Cortex of kidney (tissue), 1 donor: Measurements from ENCODE around the gene OR10A3.

Experiments used
- DNase-seq: peaks from one replicate; lab custom pipeline; 2025; lab: John Stamatoyannopoulos, UW

Gene OR10A3

DNA sequence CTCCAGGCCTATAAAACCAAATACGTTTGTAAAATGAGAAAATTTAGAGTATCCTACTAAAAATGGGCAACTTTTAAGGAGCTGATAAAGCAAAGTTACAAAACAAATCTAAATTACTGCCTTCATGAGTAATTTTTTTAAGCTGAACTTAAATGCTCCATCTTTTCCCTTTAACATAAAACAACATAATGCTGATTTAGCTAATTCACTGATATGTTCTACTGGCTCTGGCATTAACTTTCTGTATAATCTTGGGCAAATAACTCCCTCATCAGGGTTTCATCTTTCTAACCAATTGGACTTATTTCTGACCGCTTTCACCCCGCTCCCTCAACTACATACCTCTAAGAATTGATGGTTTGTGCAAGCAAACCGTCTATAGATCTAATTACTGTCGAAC is 362 bp downstream of the OR10A3 start:
- no peak for DNase-seq

DNA sequence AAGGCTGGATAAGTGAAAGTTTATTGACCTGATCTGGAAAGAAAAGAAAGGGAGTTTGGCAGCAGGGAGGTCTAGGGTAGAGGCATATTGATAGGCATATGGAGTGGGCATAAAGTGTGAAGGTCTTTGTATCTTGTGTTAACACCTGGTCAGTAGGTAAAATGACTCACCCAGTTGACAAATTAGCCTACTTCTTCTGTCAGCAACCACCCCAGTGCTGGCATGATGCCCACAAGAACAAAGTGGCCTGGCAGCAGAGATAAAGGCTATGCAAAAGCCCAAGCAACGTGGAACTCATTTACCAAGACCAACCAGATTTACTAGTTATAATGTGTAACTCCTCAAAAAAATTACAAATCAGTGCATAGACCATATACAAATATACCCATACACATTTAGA is 4.9 kb downstream of the OR10A3 start:
- DNase-seq: no peak

DNA sequence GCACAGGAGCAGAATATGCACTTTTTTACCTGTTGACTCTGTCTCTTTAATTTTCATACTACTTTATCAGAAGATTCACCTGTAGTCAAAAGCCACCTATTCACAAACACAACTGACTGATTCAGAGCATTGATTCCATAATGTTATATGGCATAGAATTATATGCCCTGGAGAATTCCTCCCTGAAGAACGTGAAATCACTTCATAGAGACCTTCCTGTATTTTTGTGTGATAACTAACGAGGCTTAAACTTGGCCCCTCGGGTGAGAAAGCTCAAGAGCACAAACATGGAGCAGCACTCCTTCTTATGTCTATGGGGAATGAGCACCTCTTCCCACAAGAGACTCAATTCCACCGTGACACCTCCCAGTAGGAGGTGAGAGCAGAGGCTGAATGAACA is 10.3 kb downstream of the OR10A3 start, which contains the start of gene OR10A6:
Gene OR10A6, minus strand, starts transcription at position 101 of the 400 bp plus-strand sequence. CDS start 2,606 bp downstream, outside the sequence.
- DNase-seq: no peak

DNA sequence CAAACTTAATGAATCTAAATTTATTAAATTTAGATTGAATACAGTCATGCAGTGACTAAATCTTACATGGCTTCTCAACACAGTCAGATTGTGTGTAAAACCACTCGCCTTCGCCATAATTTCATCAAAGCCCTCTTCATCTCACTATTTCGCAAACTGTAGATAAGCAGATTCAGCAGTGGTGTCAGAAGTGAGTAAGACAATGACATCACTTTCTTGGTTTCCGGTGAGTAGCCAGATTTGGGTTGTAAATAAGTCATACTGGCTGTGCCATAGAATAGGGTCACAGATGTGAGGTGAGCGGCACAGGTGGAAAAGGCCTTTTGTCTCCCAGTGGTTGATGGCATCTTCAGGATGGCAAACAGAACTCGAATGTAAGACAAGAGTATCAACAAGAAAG is 13.9 kb downstream of the OR10A3 start:
- DNase-seq: no peak

DNA sequence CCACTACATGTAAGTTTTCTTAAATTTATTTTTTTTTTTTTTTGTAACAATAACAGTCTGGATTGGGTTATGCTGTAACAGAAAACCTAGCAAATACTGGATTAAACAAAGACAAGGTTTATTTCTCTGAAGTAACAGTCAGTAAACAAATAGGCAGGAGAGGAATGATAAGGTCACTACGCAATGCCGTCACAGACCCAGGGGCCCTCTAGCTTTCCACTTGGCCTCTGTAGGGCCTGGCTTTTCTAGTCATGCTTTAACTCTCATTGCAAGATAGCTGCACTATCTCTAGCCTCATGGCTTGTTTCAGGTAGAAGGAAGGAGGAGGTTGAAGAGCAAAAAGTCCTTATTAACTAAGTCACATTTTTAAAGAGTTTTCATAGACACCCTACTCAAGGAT is 17.0 kb downstream of the OR10A3 start:
- no peak for DNase-seq

DNA sequence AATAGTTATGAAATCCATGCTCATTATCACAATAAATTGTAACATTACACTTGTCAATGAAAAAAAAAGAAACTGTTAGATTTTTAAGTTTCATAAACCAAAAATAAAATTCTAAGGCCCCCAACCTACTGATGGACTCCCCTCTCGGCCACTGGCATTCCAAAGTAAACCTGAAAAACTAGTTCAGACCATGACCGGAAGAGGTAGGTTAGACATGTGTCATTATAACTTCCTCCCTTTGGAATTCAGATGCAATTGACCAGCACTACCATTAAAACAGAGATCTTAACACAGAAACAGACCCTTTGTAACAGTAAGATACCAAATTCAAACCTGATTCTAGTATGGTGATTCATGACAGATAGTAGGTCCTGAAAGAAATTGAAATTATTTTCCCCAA is 23.4 kb downstream of the OR10A3 start:
- no peak for DNase-seq

DNA sequence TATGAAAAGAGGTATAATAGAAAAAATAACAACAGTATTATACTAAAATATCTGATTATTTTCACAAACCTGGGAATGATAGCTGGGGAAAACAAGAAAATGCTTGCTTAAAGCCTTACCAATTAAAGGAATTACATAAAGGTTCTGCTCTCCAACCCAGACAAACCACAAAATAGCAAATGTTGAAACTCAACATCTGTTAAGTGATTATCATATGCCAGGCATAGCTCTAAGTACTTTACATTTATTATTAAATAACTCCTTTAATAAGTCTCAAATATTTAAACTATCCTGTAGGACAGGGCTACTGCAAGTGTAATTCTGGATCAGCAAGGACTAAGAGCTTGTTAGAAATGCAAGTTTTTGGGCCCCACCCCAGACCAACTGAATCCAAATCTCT is 30.5 kb downstream of the OR10A3 start:
- DNase-seq: no peak

DNA sequence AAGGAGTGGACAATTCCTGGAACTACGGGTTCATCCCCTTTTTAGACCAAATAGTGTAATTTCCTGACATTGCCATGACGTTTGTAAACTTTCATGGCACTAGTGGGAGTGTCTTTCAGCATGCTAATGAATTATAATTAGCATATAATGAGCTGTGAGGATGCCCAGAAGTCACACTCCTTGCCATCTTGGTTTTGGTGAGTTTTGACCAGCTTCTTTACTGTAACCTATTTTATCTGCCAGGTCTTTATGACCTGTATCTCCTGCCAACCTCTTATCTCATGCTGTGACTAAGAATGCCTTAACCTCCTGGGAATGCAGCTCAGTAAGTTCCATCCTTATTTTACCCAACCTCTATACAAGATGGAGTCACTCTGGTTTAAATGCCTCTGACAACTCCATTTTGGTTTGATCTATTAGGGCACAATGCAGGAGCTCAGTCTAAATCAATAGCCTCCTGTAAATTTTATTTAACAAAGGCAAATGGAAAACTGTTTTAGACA is 31.2 kb downstream of the OR10A3 start:
- DNase-seq: no peak

DNA sequence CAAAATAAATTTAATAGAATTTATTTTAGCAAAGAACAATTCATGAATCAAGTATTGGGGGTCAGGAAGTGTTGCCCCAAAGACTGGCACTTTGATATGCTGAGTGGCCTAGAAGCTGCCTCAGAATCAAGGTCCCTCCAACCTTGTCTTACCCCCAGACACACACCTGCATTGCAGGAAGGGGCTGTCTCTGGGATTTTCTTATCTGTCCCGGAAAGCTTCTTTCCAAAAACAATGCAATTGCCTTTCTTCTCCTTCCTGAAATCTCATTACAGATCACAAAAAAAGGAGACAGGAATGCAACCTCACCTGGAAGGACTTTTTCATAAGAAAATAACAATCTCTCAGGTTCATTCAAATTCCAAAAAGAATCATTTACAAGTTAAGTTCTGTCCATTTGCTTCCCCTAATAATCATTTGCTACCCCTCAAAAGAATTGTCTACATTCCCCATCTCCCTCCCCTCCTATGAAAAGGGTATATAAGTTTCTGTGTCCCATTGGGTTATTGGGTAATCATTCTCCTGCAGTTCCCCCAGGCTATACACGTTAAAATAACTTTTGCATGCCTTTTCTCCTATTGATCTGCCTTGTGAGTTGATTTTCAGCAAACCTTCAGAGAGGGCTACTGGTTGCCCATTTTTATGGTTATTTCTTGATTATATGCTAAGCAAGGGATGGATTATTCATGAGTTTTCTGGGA is 31.8 kb downstream of the OR10A3 start:
- no peak for DNase-seq

DNA sequence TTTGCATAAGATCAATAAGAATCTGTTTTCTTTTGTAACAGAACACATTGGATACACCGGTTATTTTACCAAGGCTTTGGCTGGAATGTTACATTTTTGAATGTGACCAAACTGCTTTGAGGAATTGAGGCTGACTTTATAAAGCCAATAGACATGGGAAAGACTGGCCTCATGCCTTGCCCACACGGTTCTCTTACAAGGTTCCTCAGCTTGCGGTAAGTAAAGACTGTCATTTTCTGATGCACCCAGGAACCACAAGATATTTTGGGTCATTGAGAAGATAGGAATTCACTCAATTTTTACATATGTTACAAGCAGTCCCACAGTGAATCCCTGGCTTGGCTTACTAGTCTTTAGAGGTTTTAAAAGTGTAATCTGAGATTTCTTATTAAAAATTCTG is 34.4 kb downstream of the OR10A3 start:
- no peak for DNase-seq

DNA sequence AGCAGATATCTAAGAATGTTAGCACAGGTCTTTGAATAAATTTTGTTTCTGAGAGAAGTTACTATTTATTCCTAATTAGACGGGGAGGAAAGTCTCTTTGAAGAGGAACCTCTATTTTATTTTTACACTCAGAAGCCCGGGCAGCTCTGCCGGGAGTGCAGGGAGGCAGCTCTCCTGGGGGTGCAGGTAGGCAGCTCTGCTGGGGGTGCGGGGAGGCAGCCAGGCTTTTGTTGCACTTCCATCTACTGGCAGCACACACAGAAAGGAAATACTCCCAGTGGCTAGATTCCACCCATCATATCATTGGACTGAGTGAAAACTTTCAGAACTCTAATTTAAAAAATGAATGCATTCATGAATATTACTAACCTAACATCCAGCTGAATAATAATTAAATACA is 35.0 kb downstream of the OR10A3 start:
- no peak for DNase-seq

DNA sequence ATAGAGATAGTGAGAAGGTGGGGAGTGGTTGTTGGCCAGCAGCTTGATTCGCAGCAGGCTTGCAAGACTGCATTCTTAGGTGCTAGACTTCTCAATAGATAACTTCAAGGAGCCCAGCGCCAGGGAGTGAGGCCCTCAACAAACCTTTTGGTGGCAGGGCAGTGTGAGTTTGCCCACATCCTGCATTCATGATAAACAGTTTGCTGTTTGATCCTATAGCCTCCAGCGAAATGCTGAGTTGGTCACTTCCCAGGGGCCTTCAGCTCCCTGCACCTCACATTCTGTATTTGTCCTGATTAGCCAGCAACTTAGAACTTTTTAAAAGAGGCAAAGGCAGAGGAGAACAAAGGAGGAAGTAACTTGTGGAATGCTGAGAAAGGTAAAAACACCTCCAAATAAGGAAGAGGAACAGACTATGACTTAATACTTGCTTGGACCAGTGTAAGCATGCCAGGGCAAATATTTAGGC is 35.5 kb downstream of the OR10A3 start:
- DNase-seq: no peak

DNA sequence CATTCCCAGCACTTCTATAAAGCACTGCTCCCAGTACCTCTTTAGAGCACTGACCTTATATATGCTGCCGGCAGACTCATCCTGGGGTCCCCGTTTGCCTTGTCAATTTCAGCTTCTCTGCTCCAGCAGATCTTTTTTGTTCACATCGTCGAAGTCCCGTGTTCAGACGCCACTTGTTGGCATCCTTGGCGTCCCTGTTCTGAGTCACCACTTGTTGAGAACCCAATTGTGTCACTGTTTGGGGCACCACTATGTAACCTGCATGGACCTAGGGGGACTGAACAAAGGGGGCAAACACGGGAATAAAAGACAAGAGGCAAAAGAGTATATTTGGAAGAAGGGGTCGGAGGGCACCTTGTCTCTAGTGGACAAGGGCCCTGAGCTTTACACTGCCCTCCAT is 36.0 kb downstream of the OR10A3 start:
- DNase-seq: no peak

DNA sequence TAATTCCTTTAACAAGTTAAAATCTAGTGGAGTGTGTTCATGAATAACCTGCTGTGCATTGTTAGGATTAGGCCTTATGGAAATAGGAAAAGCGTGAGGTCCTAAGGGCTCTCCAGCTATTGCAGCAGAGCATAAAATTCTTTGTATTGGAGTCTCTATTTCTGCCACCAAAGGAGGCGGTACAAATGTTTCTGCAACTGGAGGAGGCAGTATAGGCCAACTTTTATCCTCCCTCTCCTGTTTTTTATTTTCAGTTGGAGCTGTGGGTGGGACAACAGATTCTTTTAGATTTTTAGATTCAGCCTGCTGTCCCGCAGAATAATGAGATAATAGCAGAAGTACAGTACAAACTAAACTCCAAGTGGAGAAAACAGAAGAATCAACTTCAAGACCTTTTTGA is 36.6 kb downstream of the OR10A3 start:
- no peak for DNase-seq

DNA sequence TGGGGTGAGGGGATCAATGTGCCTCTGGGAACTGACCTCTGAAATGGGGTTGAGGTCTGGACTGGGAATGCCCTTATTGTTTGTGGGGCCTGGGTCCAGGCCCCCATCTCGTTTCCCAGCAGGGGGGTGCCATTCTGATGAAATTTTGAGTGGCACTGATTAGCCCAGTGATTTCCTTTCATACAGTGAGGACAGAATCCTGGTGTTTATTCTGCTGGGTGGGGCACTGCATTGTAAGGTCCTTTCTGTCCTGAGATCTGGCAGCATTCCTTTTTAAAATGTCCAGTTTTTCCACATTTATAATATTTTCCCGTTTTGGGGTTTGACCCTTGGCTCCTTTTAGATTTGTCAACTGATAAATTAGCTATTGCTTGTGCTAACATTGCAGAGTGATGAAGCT is 37.6 kb downstream of the OR10A3 start:
- no peak for DNase-seq

DNA sequence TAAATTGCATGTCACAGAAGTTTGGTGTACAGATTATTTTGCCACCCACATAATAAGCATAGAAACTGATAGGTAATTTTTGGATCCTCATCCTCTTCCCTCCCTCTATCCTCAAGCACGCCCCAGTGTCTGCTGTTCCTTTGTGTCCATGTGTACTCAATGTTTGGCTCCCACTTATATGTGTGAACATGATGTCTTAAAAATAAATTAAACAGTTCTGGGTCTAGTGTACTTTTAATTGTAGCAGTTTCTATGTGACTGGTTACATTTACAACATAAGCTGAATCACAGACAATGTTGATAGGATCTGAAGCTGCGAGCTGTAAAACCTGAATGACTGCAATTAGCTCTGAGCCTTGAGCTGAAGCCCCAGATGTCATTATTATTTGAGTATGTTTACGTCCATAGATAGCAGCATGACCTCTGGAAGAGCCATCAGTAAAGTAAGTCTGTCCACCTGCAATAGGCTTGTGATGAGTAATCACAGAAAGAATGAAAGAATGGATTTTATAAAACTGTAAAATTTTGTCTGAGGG is 40.1 kb downstream of the OR10A3 start:
- no peak for DNase-seq

DNA sequence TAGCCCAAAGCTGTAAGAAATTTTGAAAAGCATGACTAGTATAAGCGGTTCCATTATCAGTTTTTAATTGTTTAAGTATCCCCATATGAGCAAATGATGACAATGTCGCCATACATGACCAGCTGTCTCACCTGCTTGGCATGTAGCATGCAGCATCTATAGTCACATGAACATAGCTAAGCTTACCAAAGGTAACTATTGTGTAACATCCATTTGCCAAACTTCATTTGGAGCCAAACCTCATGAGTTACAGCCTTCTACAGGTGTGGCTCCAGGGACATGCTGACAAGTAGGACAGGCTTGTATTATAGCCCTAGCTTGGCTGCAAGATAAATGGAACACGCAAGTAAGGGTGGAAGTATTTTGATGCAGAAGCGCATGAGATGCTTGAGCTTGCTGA is 40.8 kb downstream of the OR10A3 start:
- DNase-seq: no peak

DNA sequence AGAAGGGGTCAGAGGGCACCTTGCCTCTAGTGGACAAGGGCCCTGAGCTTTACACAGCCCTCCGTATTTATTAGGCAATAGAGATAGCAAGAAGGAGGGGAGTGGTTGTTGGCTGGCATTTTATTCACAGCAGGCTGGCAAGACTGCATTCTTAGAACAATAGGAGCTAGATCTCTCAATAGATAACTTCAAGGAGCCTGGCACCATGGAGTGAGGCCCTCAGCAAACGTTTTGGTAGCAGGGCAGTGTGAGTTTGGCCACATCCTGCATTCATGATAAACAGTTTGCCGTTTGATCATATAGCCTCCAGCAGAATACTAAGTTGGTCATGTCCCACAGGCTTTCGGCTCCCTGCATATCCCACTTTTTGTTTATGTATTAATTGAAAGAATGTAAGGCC is 42.1 kb downstream of the OR10A3 start:
- DNase-seq: no peak

DNA sequence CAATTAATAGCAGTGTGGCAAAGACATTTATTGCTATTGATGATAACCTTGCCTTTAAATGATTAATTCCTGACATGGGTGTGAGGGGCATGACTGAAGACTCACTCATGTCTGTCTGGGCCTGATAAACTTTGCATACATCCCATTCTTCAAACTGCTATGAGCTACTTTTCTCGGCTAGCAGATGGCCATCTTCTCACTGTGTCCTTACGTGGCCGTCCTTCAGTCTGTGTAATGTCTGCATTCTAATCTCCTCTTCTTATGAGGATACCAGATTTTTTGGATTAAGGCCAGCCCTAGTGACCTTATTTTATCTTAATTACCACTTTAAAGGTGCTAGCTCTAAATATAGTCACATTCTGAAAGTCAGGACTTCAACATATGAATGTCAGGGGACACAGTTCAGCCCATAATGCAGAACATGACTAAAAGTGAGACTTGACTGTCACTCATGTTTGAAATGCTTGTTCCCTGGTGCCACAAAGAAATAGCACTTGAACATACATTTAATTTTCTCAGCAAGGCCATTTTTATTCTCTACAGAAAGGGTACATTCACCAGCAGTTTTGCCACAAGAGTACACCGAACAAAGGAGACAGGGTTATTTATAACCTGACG is 42.7 kb downstream of the OR10A3 start:
- no peak for DNase-seq

DNA sequence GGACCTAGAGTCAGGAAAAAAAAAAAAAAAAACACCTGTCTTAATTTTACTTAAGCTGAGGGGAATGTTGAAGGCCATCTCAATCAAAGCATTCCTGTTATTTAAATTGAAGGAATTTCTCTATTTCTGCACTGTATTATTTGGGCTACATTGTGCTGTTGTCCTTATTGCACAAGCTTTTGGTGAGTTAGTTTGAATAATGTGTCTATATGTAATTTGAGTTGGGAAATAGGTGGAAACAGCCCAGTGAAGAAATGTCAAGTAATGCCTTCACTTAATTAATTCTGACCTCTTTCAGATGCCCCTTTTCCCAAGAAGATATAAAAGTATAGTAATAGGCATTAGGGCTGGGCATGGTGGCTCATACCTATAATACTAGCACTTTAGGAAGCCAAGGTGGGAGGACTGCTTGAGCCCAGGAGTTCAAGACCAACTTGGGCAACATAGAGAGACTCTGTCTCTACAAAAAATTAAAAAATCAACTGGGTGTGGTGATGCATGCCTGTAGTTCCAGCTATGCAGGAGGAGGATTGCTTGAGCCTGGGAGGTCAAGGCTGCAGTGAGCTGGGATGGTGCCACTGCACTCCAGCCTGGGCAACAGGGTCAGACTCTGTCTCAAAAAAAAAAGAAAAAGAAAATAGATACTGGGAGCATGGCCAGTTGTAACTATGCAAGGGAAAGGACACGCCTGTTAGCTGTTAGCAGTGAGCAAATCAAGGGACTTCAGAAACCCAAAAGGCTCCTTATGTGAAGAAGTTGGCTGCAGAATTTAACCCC is 45.3 kb downstream of the OR10A3 start:
- DNase-seq: no peak

DNA sequence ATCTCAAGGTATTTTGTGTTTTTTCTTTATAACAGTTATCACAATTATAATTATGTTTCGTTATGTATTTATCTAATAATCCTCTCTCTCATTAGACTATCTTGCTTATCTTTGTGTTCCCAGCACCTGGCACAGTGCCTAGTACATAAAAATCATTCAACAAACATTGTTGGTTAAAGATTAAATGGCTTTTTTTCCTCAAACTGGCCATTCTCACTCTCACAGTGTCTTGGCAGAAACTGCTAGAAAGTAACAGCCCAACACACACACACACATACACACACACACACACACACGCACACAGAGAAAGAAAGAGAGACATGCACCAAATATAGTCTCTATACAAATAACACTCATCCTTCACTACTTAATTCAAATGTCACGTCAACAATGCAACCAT is 47.3 kb downstream of the OR10A3 start:
- no peak for DNase-seq

DNA sequence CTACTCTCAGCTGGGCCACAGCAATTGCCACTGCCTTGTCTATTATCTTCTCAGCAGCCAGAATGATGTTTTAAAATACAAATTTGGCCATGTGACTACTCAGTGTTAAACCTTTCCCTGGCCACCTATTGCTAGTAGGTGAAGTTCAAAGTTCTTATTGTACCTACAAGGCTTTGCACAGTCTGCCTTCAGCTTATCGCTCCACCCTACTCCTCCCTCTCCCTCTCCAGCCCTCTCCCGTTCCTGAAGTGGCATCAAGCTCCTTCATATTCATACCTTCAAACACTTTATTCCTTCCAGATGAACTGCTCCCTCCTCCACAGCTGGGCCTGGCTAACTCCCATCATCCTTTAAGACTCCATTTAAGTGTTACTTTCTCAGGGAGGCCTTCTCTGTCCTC is 47.7 kb downstream of the OR10A3 start:
- DNase-seq: no peak

DNA sequence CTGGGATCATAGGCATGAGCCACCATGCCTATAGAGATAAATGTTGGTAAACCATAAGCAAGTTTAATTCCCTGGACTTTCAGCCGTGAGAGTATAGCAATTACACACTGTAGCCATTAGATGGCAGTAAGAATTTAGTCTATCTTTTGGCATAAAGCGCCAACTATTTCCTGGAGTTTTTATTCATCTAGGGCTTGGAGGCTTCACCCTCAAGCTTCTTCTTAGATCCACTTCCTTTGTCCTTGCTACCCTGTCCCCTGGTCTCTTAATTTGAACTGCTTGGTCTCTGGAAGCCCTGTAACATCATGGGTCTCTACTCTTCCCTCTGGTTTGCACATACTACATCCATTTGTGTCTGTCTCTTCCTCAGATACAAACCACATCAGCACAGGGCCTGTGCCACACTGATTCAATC is 48.7 kb downstream of the OR10A3 start:
- no peak for DNase-seq
